NCI-H526 treated with DMSO at 0.1 percent for 48 hours (cell line): Measurements from ENCODE around the gene PHLDA2.

Source experiments
- DNase-seq: peaks from one replicate; lab custom pipeline; 2025; lab: John Stamatoyannopoulos, UW

PHLDA2 gene, protein sequence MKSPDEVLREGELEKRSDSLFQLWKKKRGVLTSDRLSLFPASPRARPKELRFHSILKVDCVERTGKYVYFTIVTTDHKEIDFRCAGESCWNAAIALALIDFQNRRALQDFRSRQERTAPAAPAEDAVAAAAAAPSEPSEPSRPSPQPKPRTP

DNA sequence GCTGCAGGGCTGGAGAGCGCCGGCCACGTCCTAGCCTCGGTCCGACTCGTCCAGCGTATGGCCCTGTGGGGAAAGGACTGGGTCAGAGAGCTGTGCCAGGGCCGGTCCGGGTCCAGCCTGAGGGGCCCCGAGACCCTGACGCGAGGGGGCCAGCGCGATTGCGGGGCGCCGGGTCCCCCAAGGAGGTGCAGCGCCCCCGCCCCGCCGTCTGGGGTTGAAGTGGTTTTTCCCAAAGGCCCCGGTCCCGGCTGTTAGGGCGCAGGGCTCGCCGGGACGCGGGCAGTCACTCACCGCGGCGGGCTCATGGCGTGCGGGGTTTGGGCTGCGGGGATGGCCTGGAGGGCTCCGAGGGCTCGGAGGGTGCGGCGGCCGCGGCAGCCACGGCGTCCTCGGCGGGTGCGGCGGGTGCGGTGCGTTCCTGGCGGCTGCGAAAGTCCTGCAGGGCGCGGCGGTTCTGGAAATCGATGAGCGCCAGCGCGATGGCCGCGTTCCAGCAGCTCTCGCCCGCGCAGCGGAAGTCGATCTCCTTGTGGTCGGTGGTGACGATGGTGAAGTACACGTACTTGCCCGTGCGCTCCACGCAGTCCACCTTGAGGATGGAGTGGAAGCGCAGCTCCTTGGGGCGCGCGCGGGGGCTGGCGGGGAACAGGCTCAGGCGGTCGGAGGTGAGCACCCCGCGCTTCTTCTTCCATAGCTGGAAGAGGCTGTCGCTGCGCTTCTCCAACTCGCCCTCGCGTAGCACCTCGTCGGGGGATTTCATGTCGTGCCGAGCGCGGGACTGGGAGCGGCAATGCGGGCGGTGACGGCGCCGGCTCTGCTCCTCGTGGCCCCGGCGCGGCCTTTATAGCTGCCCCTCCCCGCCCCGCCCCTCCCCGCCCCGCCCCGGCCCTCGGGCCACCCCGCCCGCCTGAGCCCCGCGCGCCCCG is at the start of gene PHLDA2:
Gene PHLDA2 (minus strand): TSS at position 816 of the 926 bp plus-strand sequence. CDS start 56 bp downstream, at position 760.
- DNase-seq: no peak

DNA sequence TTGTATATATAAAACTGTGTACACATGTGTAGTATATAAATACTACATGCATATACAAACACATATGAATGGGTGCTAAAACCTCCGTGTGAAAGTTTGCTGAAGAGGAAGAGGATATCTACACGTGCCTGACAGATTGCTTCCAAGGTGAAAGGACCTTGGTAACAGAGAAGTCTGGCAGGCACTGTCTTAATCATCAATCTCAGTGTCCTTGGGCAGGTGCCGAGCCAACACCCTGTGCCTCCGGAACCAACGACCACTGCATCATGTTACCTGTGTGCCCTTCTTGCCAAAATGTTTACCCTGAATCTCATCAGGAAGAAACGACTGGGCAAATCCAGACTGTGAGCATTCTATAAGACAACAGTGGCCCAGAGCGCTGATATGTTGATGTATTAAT is 47.9 kb upstream of the PHLDA2 start:
- DNase-seq: no peak

DNA sequence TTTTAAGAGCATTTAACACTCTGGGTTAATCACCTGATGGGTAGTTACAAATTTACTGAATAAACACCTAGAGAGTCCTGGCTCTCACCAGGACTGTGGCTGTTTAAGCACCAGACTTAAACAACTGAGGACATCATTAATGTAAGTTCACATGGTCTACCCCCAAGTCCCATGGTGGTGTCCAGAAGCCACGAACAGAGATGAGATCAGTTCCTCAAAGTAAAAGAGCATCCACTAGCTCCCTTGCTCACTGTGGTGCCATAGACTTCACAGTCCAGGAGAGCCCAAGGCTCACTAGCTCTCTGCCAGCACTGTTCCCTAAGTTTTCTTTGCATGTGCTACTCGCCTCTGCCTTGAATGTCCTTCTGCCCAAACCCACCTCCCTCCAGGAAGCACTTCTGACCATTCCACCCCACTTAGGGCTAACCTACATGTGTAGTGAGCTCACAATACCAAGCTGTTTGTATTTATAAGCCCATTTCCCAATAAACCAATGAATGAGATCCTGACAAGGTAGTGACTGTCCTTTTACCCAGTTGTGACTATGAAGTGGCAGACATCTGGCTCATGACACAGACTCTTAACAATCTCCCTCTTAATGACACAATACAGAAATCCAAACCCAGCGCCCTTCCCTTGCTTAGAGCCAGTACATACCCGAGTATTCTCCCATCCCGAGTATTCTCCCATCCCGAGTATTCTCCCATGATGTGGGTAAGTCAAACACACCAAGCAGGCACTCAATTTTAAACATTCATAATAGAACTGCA is 47.3 kb upstream of the PHLDA2 start:
- no peak for DNase-seq

DNA sequence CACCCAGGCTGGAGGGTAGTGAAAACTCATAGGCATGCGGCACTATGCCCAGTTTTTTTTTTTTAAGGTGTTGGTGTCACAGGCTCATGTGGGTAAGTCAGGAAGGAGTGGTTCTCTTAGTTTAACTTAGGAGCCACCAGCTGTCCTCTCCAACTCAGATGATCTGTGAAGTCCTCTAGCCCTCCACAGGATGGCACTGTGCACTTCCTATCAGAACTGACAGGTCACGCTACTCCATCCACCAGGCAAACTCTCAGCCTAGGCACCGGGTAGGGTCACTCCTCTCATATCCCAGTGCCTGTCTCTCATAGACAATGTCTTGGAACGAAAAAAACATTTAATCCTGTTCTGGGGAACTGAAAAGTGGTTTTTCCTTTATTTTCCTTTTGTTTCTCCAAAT is 46.4 kb upstream of the PHLDA2 start:
- DNase-seq: no peak

DNA sequence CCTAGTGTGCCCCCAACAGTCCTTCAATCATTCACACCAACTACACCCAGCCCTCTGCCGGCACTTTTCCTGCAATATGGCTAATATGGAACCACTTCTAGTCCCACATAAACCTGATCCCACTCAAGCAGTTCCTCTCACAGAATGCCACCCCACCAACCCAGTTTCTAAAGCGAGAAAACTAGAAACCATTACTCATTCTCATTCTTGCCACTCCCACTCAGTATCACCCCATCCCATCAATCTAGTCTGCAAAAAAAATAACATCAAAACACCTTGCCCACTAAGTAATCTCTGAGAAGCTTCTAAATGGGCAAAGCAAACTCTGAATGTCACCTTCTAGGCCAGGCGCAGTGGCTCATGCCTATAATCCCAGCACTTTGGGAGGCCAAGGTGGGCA is 45.1 kb upstream of the PHLDA2 start:
- DNase-seq: no peak

DNA sequence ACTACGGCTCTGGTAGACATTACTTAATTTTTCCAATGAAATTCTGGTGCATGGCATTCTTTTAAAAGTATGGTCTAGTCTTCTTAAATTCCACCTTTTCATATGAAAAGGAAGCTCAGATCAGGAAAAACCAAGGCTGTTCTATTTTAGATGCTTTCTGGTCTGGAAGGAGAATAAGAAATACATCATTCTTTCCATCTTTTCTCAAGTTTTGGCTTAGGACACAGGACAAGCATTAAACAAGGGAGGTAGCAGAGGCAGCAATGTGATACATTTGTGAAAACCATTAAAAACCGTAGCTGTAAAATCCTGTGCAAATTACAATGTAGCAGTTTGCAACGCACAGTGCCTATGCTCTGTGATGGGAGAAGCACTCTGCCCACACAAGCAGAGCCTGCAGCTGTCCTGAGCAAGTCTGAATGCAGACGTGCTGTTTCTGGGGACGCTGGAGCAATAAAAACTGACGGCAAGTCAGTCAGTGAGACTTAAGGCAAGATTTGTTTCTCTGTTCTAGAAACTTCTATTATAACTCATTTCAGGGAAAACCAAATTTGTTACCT is 39.2 kb upstream of the PHLDA2 start:
- DNase-seq: no peak

DNA sequence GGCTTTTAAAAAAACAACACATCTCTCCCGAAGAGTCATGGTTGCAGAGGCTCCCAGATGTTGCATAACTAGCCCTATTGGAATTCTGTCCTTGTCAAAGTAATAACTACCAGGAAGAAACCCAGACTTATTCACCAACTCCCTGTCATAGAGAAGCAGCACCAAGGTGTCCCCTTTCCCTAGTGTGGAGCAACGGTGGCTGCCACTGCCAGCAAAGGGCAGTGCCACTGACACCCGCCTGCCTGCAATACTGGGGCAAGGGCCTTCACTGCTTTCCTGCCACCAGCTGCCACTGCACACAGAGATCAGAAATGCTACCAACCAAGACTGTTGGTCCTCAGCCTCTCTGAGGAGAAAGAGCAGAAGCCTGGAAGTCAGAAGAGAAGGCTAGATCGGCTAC is 35.6 kb upstream of the PHLDA2 start:
- DNase-seq: no peak

DNA sequence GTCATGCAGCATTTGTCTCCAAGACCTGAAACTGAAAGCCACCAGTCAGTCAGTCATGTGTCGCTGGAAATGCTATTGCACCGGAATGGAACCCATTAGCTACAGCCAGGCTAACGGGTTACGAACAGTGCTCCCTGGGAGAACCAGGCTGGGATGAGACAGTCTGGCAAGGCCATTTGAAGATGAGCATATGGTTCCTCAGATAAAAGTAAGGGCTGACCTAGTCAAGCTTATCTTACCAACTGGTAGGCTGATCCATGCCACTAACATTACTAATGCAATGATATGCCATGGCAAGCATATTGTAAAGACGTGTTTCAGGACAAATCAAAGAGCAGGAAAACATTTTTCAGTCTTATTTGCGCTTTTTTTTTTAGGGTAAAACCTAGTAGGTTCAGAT is 34.5 kb upstream of the PHLDA2 start:
- no peak for DNase-seq

DNA sequence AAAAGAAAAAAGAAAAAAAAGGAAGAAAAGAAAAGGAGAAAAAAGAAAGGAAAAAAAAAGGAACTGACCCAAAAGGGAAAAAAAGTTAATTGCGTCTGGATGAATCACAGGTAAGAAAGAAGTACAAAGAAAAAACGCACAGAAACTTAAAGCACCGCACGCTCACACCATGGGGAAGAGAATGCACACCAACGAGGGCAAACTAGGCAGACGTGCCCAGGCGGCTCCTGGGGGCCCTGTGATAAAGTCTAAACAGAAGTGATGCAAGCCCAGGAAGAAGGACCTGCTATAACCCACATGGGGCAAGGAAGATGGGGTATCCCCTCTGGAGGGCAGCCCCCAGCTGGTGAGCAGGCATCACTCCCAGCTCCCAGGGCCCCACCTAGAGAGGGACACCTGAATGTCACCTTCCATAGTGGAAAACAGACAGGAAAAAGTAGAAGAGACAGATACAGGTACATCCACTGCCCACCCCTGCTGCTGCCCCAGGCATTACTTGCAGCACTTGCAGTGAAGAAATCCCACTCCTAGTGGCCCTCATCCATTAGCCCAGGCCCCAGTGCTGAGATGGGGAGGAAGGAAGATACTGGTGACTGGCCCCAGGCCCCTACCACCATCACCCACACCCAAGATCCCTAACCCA is 34.0 kb upstream of the PHLDA2 start:
- DNase-seq: no peak

DNA sequence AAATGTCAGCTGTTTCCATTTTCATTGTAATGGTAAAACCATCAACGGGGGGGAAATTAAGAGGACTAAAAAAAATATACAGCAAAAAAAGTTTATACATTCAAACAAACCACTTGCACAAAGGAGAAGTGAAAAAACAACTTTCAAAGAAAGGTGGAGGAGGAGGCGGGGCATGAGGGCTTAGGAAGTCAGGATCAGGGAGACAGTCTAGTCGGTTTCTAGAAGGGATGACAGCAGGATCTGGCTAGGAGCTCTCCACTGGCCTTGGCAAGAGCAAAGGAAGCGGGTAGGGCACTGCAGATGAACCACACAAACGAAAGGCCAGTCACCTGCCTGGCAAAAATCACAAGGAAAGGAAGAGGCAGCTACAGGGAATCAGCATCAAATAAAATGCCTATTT is 31.9 kb upstream of the PHLDA2 start:
- DNase-seq: no peak

DNA sequence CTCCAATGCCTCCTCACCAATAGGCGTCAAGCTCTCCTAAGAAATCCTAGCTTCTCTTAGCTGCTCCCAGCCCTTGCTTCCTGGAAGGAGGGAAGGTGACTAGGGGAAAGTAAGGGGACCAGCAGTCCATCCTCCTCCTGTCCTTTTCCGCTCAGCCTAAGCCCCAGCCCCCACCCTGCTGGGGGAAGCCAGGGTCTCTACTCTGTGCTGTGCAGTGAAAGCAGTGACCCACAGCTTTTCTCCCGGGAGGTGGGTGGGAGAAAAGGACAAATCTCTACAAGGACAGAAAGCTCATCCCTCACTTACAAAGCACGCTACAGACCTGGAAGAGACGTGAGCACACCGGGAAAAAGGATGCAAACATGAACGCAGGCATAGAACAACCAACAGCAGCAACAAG is 30.9 kb upstream of the PHLDA2 start:
- DNase-seq: no peak

DNA sequence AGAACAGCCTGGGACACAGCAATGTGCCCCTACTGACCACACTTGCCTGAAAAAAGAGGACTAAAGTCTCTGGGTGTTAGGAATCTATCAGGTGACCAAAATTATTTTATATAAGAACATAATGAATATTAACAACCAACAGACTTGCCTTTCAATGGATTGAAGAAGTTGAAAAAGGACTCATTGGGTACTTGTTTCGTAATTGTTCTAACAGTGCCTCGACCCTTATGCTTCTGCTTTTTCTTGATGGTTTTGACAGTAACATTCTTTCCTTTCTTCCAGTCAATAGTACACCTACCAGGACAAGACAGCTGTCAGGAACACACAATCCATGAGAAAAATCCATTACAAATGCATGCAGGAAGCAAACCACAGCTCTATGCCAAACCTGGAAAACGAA is 29.0 kb upstream of the PHLDA2 start:
- DNase-seq: no peak

DNA sequence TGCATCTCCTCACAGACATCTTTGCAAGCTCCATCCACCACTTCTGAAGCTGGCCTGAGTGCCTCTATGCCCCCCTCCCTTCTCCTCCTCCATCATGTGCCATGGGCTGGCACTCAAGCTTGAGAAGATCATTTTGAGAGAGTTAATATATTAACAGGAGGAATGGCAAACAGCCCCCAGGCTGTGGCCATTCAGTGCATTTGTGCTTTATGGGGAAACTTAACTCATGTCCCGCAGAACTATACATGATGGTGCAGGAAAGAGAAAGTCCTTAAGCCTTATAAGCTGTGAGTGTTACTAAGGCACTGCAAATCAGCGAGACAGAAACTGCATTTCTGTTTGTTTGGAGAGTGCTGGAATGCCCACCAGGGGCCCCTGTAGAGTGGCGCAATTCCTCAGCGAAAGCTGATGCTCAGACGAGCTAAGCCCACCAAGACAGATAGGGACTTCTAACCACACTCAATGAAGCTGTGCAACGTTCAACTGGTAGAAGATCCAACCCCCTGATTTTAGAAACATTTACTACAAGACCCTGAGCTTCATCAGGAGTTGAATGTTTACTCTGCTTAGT is 26.8 kb upstream of the PHLDA2 start:
- DNase-seq: no peak

DNA sequence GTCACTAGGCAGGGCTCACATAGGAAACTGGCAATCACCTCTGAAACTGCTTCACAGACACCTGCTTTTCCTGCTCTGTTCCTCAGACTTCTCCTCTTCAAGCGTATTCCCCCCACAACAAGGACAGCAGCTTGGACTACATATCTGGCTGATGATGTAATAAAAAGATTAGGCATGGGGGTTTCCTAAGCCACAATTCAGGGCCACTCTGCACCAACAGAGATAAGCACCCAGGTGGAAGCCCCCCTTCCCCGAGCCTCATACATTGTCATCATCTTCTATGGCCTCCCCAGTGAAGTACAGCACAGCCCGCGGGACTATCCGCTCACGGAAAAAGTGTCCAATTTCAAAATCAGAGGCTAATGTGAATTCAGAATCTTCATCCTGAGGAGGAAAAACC is 25.0 kb upstream of the PHLDA2 start:
- DNase-seq: no peak

DNA sequence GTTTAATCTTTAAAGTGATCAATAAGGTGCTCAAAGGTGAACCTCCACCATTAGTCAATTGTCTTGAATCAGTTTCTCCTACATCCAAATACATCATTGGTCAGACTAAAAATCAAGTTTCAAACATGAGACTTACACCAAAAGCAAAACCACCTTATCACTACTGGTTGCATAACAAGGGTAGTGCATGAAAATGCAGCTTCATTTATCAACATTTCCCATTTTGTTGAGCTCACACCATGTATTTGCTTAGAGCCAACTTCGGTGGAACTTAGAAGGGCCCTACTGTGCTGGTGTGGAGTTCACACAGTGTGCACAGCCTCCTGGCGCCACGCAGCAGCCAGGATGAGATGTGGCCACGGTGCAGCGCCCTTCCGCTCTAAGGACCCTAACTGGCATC is 23.1 kb upstream of the PHLDA2 start:
- no peak for DNase-seq

DNA sequence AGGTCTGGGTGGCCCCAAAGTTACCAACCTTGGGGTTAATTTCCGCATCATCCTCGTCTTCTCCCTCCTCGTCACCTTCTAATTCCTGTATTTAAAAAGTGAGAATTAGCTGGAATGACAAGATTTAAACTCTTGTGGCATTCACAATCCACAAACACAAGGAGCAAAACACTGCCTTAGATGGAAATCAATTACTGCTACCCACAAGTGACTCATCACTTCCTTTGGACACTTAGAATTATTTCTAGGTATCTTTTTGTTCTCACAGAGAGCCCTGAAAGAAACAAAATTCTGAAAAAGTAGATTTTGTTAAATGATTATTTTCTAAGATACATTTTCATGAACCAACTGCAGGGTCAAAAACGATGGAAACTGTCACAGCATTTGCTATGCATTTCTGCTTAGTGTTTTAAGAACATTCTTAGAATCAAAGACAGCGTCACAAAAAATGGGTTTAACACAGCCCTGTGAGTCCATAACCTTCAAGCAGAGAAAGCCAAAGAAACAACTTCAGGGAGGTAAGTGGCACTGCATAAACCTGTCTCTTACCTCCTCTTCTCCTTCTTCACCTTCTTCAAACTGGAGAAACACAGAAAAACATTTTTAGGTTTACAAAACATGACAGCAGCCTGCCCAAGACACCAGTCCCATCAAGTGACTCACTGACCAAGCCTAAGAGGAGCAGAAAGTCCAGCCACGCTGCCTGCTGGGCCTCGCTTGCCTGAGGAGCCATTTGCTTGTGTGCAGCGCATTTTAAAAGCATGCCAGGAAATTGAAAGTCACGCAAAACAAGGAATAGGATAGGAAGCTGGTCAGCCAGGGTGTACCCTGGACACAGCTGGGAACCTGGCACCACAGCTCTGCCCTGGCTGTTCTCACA is 22.3 kb upstream of the PHLDA2 start:
- no peak for DNase-seq

DNA sequence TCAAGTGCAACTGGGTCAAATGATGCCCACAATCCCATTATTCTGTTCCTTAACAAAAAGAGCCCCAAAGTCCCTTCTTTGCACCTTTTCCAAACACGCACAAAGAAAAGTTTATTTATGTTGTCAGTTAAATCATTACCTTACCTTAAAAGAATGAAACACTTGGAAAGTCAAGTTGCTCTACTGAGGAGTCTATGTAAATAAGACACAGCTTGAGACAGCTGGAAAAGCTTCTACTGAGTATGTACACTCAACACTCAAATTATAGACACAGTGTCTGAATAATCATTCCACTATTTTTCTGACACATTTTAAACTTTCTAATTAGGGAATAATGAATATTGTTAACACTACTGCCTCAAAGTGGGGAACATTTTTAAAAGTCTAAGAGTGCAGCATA is 21.6 kb upstream of the PHLDA2 start:
- no peak for DNase-seq

DNA sequence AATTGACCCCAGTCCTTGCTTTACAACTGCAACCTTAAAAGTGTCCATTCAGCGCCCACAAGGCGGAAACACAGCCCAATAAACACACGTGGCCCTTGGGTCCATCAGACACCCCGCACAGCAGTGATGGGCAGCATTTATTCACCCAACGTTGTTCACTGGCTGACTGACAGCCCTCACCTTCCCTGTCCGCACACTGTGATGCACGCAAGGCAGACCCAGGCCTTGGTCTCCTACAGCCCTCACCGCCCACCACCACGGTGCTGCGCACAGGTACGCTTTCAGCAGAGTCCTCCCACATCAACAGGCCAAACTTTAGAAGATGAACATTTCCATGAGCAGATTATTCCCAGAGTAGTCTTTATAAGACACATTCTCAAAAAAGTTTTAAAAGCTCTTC is 20.7 kb upstream of the PHLDA2 start:
- DNase-seq: no peak

DNA sequence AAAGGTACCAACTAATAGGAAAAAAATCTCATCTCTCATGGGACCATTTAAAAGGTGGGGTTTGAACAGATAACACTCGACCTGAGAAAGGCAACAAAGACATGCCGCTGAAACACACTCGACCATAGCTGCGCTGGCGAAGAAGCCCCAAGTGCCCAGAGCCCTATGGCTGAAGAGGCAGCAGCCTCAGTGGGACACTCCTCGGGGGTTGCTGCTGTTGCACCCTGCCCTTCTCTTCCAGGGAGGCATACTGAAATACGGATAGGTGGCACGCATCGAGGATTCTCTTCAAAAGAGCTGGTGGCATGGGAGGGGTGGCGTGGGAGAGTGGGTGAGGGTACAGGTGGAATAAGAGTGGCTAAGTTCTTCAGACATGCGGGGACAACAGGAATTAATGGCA is 18.5 kb upstream of the PHLDA2 start:
- DNase-seq: no peak

DNA sequence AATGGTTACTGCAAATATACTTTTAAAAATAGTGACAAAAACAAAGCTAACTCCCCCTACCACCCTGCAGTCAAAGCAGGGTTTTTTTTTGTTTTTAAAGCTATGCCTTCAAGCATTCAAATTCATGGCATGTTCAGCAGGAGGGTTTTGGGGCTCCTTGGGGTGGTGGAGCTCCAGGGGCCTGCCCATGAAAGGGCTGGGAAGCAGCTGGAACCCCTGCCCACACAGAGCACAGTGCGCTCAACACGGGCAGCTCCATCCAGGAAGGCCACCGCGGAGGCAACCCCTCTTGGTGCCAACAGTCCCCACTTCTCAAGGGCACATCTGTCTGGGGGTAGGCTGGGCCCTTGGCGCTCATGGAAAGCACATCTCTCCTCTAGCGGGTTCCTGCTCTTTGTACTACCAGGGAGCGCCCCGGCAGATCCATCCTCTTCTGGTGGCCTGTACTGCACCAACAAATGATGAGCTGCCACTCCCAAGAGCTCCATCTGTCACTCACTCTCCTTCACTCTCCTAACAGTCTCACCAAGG is 16.6 kb upstream of the PHLDA2 start:
- no peak for DNase-seq
